ENCODE data around the gene CLMN. TPM values are rescaled to one million over a fixed set of nuclear protein-coding genes. Genes with fewer than 3 reads are reported as not detected.

CLMN gene
- total RNA-seq, 2 donors from 2014 or later: 24.6 to 39.3 TPM

DNA sequence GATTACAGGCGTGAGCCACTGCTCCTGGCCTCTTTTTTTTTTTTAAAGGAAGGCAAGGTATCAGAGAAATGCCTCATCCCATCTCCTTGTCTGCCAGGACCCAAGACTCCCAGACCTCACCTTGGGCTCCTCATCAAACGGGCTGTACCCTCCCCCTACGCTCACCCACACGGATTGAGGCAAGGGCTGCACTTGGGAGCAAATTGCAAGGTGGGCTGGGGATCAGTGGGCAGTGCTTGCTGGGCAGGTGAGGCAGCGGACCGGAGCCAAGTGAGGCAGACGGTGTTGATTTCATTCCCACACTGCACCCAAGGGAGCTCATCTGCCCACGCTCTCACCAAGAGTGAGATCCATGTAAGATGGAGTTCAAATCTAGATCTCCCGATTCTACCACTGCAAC, 121.4 kb downstream of the CLMN start:
- WGBS: 94% methylated on average over 9 of the region's 9 CpGs
- no peaks in the 10 kb centered on the region for H3K36me3 ChIP-seq
- intact Hi-C loops (cut with DNase I): no loop called here
- no peak for DNase-seq (ENCODE audit: low spot score)
- no peaks in the 10 kb centered on the region for H3K27me3 ChIP-seq (replicated peaks; ENCODE audit: insufficient read depth)
- H3K4me1 ChIP-seq (replicated peaks): no peaks in the 10 kb centered on the region
- no peak overlapping the region for H3K4me3 ChIP-seq
- H3K9me3 ChIP-seq: no peaks in the 10 kb centered on the region
- no peak for TF ChIP-seq POLR2AphosphoS5 (IDR thresholded peaks at IDR 0.05)
- TF ChIP-seq POLR2A (IDR thresholded peaks at IDR 0.05): no peak
- TF ChIP-seq CTCF (IDR thresholded peaks at IDR 0.05): no peak
- H3K27ac ChIP-seq: no peak overlapping the region

DNA sequence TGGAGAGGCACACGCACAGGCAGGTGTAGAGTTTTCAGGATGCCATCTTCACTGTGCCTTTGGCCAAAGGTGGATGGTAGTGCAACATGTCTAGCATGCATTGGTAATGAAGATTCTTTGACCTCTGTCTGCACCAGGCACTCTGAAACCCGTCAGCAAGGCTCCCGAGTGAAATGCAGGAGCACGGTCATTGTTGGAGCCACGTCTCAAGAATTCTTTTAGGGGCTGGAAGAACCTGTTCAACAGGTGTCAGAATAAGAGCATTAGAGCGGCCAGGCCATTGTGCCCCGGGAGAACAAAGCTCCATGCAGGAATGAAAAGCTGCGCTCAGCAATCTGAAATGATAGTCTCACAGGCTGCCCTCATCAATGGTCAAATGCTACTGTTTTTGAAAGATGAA, 122.2 kb downstream of the CLMN start:
- 60% methylated on average over 8 of the region's 8 CpGs for WGBS
- no peak overlapping the region for H3K27ac ChIP-seq
- H3K27me3 ChIP-seq (replicated peaks; ENCODE audit: insufficient read depth): no peaks in the 10 kb centered on the region
- no peaks in the 10 kb centered on the region for H3K9me3 ChIP-seq
- DNase-seq (ENCODE audit: low spot score): peak; percentile 67
- no peaks in the 10 kb centered on the region for H3K36me3 ChIP-seq
- no peaks in the 10 kb centered on the region for H3K4me1 ChIP-seq (replicated peaks)
- H3K4me3 ChIP-seq: no peak overlapping the region
- TF ChIP-seq CTCF (IDR thresholded peaks at IDR 0.05) (no peak), POLR2AphosphoS5 (IDR thresholded peaks at IDR 0.05) (peak; percentile 45), POLR2A (IDR thresholded peaks at IDR 0.05) (no peak)
- intact Hi-C loops (cut with DNase I): no loop called here

DNA sequence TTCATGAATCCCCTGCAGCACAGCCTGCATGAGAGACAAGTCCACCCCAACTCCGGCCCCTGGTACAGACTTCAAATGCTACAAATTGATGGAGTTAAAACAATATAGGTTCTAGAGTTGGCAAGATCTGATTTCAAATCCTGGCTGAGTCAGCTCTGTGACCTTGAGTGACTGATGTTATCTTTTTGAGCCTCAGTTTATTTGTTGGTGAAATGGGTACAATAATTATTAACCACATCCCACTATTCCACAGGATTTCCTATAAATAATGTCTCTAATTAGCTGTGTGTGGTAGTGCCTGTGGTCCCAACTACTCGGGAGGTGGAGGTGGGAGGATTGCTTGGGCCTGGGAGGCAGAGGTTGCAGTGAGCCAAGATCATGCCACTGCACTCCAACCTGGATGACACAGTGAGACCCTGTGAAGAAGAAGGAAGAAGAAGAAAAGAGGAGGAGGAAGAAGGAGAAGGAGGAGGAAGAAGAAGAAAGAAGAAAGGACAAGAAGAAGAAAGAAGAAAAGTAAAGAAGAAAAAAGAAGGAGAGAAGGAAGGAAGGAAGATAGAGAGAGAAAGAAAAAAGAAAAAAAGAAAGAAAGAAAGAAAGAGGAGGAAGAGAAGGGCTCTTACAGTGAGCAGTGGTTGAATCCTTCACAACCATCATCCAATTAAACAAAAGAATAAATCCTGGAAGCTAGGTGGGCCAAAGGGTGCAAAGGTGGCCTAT, 122.7 kb downstream of the CLMN start:
- TF ChIP-seq POLR2A (IDR thresholded peaks at IDR 0.05) (no peak), POLR2AphosphoS5 (IDR thresholded peaks at IDR 0.05) (no peak), CTCF (IDR thresholded peaks at IDR 0.05) (no peak)
- no peak for DNase-seq (ENCODE audit: low spot score)
- no peak overlapping the region for H3K4me3 ChIP-seq
- no peaks in the 10 kb centered on the region for H3K27me3 ChIP-seq (replicated peaks; ENCODE audit: insufficient read depth)
- no peaks in the 10 kb centered on the region for H3K36me3 ChIP-seq
- no peak overlapping the region for H3K27ac ChIP-seq
- H3K4me1 ChIP-seq (replicated peaks): no peaks in the 10 kb centered on the region
- 88% methylated on average over 2 of the region's 2 CpGs for WGBS
- no peaks in the 10 kb centered on the region for H3K9me3 ChIP-seq
- intact Hi-C loops (cut with DNase I): no loop called here

DNA sequence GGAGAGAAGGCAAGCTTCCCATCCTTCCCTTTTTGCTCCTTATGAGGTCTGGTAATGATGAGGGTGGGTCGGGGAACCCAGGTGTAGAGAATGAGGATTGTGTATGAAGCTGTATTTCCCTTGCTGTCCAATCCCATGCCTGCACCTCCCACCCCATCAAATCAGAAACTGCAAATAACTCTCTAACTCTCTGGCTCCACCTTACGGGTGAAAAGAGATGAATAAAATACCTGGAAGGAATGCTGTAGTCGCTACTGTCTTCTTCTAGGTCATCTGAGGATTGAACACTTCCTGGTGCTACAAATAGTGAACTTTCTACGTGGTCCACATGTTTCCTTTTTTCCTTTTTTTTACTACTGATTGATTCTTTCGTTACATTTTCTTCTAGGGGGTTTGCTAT, 123.4 kb downstream of the CLMN start:
- DNase-seq (ENCODE audit: low spot score): no peak
- H3K4me3 ChIP-seq: no peak overlapping the region
- no peaks in the 10 kb centered on the region for H3K9me3 ChIP-seq
- no peaks in the 10 kb centered on the region for H3K27me3 ChIP-seq (replicated peaks; ENCODE audit: insufficient read depth)
- H3K4me1 ChIP-seq (replicated peaks): no peaks in the 10 kb centered on the region
- no peak for TF ChIP-seq CTCF (IDR thresholded peaks at IDR 0.05)
- no peak for TF ChIP-seq POLR2AphosphoS5 (IDR thresholded peaks at IDR 0.05)
- TF ChIP-seq POLR2A (IDR thresholded peaks at IDR 0.05): no peak
- intact Hi-C loops (cut with DNase I): no loop called here
- 69% methylated on average over 5 of the region's 5 CpGs for WGBS
- H3K27ac ChIP-seq: no peak overlapping the region
- H3K36me3 ChIP-seq: no peaks in the 10 kb centered on the region

DNA sequence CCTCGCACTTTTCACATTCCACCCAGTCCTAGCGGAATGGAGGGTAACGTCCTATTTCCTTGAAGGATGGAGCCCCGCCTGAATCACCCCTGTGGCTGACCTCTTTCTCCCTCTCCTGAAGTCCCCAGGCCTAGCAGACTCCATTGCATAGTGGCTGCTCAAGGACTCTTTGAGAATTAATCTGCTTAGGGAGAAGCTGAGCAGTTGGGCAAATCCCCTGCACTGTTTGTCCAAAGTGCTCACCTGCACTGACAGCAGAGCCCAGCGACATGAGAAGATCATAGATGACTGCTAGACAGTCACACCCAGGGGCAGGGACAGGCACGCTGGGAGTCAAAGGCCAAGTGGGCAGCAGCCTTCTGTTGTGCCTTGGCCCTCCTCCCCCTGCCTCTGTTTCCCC, 124.7 kb downstream of the CLMN start:
- Histone ChIP-seq H3K27me3 (replicated peaks; ENCODE audit: insufficient read depth) (no peaks in the 10 kb centered on the region), H3K4me1 (replicated peaks) (no peaks in the 10 kb centered on the region), H3K27ac (no peak overlapping the region), H3K36me3 (no peaks in the 10 kb centered on the region), H3K4me3 (no peak overlapping the region), H3K9me3 (no peaks in the 10 kb centered on the region)
- no peak for TF ChIP-seq POLR2AphosphoS5 (IDR thresholded peaks at IDR 0.05)
- TF ChIP-seq POLR2A (IDR thresholded peaks at IDR 0.05): no peak
- TF ChIP-seq CTCF (IDR thresholded peaks at IDR 0.05): no peak
- 95% methylated on average over 6 of the region's 6 CpGs for WGBS
- DNase-seq (ENCODE audit: low spot score): no peak
- intact Hi-C loops (cut with DNase I): no loop called here

All from prostate gland (tissue), 2 donors.